GM19452 (cell line): ENCODE measurements around the gene PRKAR1B.
"Not testable (repeated sequence)": the region's sequence is repeated elsewhere in the genome, so short reads cannot be mapped to it uniquely, and the experiment has no call there.

Source experiments
- ATAC-seq: cut with Tn5 transposase; IDR thresholded peaks from one replicate; pipeline ENCODE4 v1.9.1; 2021; ENCODE audit not compliant: unreplicated experiment

PRKAR1B gene

GRCh38 chr7:562789-563628, 164.1 kb downstream of the PRKAR1B start:
- ATAC-seq = no peak

DNA sequence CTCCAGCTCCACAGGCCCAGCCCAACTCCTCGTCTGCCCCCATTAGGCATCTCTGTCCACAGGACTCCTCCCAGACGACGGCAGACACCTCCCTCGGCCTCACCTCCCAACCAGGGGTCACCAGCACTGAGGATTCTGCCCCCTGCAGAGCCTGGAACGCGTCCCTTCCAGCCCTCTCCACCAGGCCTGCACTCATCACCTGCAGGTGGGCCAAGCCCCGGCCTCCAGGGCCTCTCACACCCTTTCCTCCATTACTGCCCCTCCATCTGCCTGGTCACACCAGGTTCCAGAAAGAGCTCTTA, 164.8 kb downstream of the PRKAR1B start:
- no peak for ATAC-seq

- ATAC-seq = no peak
Measured at GRCh38 chr7:561631-562373, 165.3 kb downstream of the PRKAR1B start.

DNA sequence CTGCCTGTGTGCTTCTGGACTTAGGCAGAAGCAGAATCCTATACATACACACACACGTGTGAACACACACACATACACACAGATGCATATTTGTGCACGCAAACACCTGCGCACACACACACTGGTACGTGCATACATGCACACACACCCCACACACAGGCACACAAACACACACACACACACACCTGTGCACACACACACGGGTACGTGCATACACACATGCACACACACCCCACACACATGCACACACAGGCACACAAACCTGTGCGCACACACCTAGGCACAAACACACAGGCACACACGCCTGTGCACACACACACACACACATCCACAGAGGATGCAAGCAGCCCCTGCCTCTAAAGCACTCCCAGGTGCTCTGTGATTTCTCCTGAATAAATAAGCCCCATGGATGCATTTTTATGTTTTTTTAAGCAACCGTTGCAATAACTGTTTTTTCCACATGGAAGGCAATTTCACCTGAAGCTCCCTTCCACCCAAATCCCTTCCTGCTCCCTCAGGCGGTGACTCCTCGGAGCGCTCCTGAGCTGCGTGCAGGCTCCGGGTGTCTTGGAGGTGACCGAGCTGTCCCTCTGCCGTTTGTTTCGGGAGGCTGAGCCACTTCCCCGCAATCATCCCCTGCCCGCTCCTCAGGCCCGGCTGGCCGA, 166.0 kb downstream of the PRKAR1B start:
- ATAC-seq = no peak

DNA sequence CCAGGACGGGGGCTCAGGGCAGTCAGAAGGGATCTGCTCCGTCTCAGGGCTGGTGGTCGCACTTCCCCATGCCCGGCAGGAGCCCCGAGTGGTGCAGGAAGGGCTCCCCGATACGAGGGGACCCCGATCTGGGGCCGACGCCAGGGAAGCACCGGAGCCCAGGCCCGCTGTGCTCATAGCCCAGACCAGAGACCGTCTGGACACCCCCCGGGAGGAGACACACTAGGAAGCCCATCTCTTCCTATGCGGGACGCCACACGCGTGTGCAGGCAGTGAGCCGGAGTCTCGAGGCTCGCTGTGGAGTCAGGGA, 167.7 kb downstream of the PRKAR1B start:
- no peak for ATAC-seq

- no peak for ATAC-seq
Measured at GRCh38 chr7:557558-557881, 169.6 kb downstream of the PRKAR1B start.

DNA sequence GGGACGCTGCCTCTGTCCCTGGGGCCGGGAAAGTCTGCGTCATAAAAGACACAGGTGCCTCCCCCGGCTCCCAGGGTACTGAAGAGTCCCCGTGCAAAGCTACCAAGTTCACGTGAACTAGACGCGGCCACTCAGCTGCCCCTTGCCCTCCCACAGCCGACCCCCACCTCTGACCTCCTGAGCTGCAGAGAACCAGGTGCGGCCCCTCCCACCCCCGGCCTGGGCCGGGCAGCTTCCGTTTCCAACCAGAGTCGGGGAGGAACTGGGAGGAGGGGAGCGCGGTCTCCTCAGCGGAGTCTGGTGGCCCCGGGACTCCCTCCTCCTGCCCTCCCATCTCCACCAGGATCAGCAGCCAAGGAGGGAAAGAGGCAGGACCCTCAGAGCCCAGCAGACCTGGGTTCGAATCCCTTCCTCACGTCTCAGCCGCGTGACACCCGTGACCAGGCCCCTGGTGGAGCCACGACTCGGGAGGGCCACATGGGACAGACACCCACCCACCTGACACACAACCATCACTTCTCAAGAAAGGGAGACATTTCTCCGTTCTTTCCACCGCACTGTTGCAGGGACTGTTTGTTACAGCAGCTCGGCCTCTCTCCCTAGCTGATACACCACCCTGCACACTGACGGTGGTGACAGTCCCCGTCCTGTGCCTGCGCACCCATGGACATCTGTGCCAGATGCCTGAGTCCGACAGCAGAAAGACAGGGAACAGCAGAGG, 170.1 kb downstream of the PRKAR1B start:
- ATAC-seq = no peak

- no peak for ATAC-seq
Measured at GRCh38 chr7:556291-556826, 170.7 kb downstream of the PRKAR1B start.

DNA sequence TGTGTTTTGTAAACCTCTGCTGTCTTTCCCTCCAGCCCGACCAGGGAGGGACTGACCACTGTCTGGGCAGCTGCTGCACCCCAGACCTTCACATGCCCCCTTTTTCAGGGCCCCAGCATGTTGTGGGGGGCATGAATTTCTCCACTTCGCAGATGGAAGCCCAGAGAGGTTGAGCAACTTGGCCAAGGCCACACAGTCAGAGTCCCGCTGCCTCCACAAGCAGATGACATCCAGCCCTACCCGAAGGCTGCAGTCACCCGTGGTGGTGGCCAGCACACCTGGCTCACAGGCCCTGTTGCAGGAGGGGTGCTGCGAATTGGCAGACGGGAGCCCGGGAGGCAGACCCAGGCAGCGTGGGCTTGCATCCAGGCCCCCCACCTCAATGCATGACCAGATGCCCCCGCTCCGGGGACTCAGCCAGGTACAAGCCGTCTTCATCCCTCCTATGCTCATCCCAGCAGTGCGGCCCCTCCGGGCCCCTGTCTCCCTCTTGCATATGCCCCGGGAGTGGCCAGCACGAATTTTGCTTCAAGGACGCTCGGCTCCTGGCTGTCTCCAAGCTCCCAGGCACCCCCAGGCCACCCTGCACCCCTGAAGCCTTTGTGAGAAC, 171.4 kb downstream of the PRKAR1B start:
- no peak for ATAC-seq

DNA sequence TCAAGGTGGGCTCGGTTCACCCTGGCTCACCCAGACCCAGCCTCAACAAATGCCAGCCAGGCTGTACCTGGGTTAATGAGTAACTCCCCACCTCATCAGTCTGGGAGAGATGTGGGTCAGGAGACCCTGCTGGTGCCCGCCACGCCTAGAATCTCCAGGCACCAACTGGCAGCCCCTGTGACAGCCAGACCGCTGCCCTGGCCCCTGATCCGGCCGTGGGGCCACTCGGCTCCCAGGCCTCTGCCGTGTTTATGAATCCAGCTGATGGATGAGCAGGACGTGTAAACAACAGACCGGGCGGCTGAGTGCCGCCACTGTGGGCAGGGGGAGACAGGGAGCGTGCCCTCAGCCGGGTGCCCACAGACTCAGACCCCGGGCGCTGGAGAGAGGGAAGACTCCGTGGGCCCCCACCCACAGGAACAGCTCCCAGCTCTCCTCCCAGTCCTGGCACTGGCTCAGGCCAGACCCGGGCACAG, 173.4 kb downstream of the PRKAR1B start:
- ATAC-seq = no peak

DNA sequence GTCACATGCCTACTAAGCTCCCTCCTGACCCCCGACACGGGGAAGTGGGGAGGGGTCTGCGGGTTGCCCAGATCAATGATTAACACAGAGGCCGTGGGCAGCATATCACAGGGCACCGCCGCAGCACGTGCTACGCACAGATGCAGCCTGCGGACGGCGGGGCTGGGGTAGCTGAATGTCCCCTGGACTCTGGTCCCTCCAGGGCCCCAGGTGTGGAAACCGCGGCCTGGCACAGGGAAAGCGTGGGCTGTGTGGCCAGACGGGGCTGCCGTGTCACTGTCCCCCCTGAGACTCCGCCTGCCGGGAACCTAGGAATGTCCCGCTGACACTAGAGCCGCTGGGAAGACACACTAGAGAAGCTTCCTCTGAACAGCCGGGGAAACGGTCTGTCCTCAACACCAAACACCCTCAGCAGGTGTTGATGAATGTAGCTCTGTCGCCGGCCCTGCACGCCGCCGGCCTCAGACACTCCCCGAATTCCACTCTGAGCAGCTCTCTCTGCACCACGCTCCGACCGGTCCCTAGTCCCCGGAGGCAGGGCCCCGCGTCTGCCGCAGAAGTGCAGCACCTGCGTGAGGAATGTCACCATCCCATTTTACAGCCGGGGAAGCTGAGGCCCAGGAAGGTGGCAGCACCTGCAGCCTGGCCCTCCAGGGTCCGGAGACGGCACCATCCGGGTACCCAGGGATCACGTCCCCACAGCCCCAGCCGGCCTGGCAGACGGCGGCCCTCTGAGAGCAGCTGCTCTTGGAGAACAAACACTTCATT, 174.0 kb downstream of the PRKAR1B start:
- no peak for ATAC-seq

- ATAC-seq = not testable (repeated sequence)
Measured at GRCh38 chr7:552151-552867, 174.8 kb downstream of the PRKAR1B start.

DNA sequence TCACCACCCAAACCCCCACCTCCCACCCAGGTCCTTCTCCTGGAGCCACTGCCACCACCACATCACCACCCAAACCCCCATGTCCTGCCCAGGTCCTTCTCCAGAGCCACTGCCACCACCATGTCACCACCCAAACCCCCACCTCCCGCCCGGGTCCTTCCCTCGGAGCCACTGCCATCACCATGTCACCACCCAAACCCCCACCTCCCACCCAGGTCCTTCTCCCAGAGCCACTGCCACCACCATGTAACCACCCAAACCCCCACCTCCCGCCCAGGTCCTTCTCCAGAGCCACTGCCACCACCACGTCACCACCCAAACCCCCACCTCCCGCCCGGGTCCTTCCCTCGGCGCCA, 175.5 kb downstream of the PRKAR1B start:
- not testable (repeated sequence) for ATAC-seq

- no peak for ATAC-seq
Measured at GRCh38 chr7:550881-551614, 176.0 kb downstream of the PRKAR1B start.

GRCh38 chr7:549891-550625, 177.0 kb downstream of the PRKAR1B start:
- ATAC-seq = no peak

GRCh38 chr7:549066-549890, 177.8 kb downstream of the PRKAR1B start:
- no peak for ATAC-seq

- no peak for ATAC-seq
Measured at GRCh38 chr7:548401-548800, 178.7 kb downstream of the PRKAR1B start.
